Measurements from ENCODE around the gene TXNRD3. TPM values are rescaled to one million over a fixed set of nuclear protein-coding genes. Genes with fewer than 3 reads are reported as not detected.

Gene TXNRD3
- polyA plus RNA-seq, 3 donors = 0.57 to 1.7 (median 0.90) TPM

DNA sequence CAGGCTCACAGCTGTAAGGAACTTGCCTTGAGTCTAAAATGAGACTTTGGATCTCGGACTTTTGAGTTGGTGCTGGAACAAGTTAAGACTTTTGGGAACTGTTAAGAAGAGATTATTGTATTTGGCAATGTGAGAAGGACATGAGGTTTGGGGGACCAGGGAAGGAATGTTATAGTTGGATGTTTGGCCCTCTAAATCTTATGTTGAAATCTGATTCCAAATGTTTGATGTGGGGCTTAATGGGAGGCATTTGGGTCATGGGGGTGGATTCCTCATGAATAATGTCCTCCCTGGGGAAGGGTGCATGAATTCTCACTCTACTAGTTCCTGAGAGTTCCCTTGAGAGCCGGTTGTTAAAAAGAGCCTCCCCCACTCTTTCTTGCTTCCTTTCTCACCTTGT is 30.6 kb upstream of the TXNRD3 start:
- Histone ChIP-seq H3K79me2 (ENCODE audit: insufficient read depth, low read length) (no peaks in the 10 kb centered on the region), H2AFZ (ENCODE audit: insufficient read depth, low read depth, low read length, poor library complexity, severe bottlenecking) (no peak overlapping the region), H3K27me3 (ENCODE audit: control insufficient read depth in 2 of 2, insufficient read depth in 2 of 2, low read length in 2 of 2) (peaks cover 0 to 2% of the 10 kb centered on the region in 2 donors), H3K4me2 (replicated peaks; ENCODE audit: extremely low read depth, low read length, poor library complexity, severe bottlenecking) (no peak overlapping the region), H3K4me1 (ENCODE audit: control insufficient read depth in 1 of 2, insufficient read depth in 2 of 2, low read length in 2 of 2) (no peaks in the 10 kb centered on the region), H3K27ac (ENCODE audit: low read depth in 1 of 2, low read length in 2 of 2) (no peak overlapping the region), H3K9ac (ENCODE audit: insufficient read depth, low read length, poor library complexity, severe bottlenecking) (no peak overlapping the region), H3K4me3 (replicated peaks in 1 of 3; ENCODE audit: low read depth in 2 of 3, low read length in 3 of 3) (no peak overlapping the region), H3K36me3 (replicated peaks in 1 of 2; ENCODE audit: control insufficient read depth in 1 of 2, insufficient read depth in 2 of 2, low read length in 2 of 2) (no peaks in the 10 kb centered on the region), H3K9me3 (replicated peaks in 1 of 2; ENCODE audit: control insufficient read depth in 1 of 2, insufficient read depth in 1 of 2, low read length in 2 of 2) (no peaks in the 10 kb centered on the region), H4K20me1 (ENCODE audit: insufficient read depth, low read length) (no peaks in the 10 kb centered on the region)
- intact Hi-C loops (cut with micrococcal nuclease) = loop anchor here in 1 of 2 donors (10.0 kb wide), 1 partner anchor 859 kb away; no protein-coding TSS in a partner anchor
- TF ChIP-seq, protein P1, sequence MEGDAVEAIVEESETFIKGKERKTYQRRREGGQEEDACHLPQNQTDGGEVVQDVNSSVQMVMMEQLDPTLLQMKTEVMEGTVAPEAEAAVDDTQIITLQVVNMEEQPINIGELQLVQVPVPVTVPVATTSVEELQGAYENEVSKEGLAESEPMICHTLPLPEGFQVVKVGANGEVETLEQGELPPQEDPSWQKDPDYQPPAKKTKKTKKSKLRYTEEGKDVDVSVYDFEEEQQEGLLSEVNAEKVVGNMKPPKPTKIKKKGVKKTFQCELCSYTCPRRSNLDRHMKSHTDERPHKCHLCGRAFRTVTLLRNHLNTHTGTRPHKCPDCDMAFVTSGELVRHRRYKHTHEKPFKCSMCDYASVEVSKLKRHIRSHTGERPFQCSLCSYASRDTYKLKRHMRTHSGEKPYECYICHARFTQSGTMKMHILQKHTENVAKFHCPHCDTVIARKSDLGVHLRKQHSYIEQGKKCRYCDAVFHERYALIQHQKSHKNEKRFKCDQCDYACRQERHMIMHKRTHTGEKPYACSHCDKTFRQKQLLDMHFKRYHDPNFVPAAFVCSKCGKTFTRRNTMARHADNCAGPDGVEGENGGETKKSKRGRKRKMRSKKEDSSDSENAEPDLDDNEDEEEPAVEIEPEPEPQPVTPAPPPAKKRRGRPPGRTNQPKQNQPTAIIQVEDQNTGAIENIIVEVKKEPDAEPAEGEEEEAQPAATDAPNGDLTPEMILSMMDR (IDR thresholded peaks at IDR 0.05) = no peak
- 93% methylated on average over 2 of the region's 2 CpGs for WGBS (ENCODE audit: insufficient coverage)
- Mint-ChIP-seq H3K27me3 (ENCODE audit: low read depth in 3 of 3) (peaks cover 4 to 16% (median 8%) of the 10 kb centered on the region in 3 donors), H3K9me3 (no peaks in the 10 kb centered on the region), H3K4me1 (no peaks in the 10 kb centered on the region), H3K36me3 (no peaks in the 10 kb centered on the region), H3K4me3 (no peak overlapping the region), H3K27ac (no peak overlapping the region)
- DNase-seq = no peak

DNA sequence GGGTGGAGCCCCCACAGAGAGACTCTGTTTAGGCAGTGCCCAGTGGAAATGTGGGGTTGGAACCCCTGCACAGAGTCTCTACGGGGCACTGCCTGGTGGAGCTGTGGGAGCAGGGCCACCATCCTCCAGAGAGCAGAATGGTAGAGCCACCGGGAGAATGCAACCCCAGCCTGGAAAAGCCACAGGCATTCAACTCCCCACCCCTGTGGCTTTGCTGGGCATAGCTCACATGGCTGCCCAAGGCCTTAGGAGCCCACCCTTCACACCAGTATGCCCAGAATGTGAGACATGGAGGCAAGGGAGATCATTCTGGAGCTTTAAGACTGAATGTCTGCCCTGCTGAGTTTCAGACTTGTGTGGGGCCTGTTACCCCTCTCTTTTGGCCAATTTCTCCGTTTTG is 30.1 kb upstream of the TXNRD3 start:
- no peak overlapping the region for H3K4me2 ChIP-seq (replicated peaks; ENCODE audit: extremely low read depth, low read length, poor library complexity, severe bottlenecking)
- no peak overlapping the region for H3K27ac ChIP-seq (ENCODE audit: low read depth in 1 of 2, low read length in 2 of 2)
- Mint-ChIP-seq H3K9me3 (no peaks in the 10 kb centered on the region), H3K36me3 (no peaks in the 10 kb centered on the region), H3K4me3 (no peak overlapping the region), H3K27ac (no peak overlapping the region), H3K4me1 (no peaks in the 10 kb centered on the region), H3K27me3 (ENCODE audit: low read depth in 3 of 3) (peaks cover 4 to 16% (median 8%) of the 10 kb centered on the region in 3 donors)
- TF ChIP-seq, protein P1 (IDR thresholded peaks at IDR 0.05) = no peak
- no peaks in the 10 kb centered on the region for H4K20me1 ChIP-seq (ENCODE audit: insufficient read depth, low read length)
- intact Hi-C loops (cut with micrococcal nuclease) = loop anchor here in 1 of 2 donors (10.0 kb wide), 1 partner anchor 860 kb away; no protein-coding TSS in a partner anchor
- H3K36me3 ChIP-seq (replicated peaks in 1 of 2; ENCODE audit: control insufficient read depth in 1 of 2, insufficient read depth in 2 of 2, low read length in 2 of 2) = no peaks in the 10 kb centered on the region
- peaks cover 0 to 2% of the 10 kb centered on the region in 2 donors for H3K27me3 ChIP-seq (ENCODE audit: control insufficient read depth in 2 of 2, insufficient read depth in 2 of 2, low read length in 2 of 2)
- no peaks in the 10 kb centered on the region for H3K4me1 ChIP-seq (ENCODE audit: control insufficient read depth in 1 of 2, insufficient read depth in 2 of 2, low read length in 2 of 2)
- DNase-seq = no peak
- 100% methylated on average over 2 of the region's 3 CpGs for WGBS (ENCODE audit: insufficient coverage)
- no peak overlapping the region for H3K9ac ChIP-seq (ENCODE audit: insufficient read depth, low read length, poor library complexity, severe bottlenecking)
- no peaks in the 10 kb centered on the region for H3K9me3 ChIP-seq (replicated peaks in 1 of 2; ENCODE audit: control insufficient read depth in 1 of 2, insufficient read depth in 1 of 2, low read length in 2 of 2)
- H3K4me3 ChIP-seq (replicated peaks in 1 of 3; ENCODE audit: low read depth in 2 of 3, low read length in 3 of 3) = no peak overlapping the region
- no peaks in the 10 kb centered on the region for H3K79me2 ChIP-seq (ENCODE audit: insufficient read depth, low read length)
- H2AFZ ChIP-seq (ENCODE audit: insufficient read depth, low read depth, low read length, poor library complexity, severe bottlenecking) = no peak overlapping the region
